HG03280 (cell line): Measurements from ENCODE around the gene MYO3B.
"Not testable (repeated sequence)": the region's sequence is repeated elsewhere in the genome, so short reads cannot be mapped to it uniquely, and the experiment has no call there.

Experiments used
- ATAC-seq: cut with Tn5 transposase; IDR thresholded peaks from one replicate; pipeline ENCODE4 v1.9.1; 2021; ENCODE audit warnings: mild to moderate bottlenecking, moderate library complexity; ENCODE audit not compliant: unreplicated experiment

Gene MYO3B

GRCh38 chr2:170332676-170333402 is 154.9 kb downstream of the MYO3B start:
- ATAC-seq, result no peak

- no peak for ATAC-seq
These were observed 157.4 kb downstream of the MYO3B start for GRCh38 chr2:170335351-170335750.

GRCh38 chr2:170336408-170336807 is 158.5 kb downstream of the MYO3B start:
- ATAC-seq, result no peak

- no peak for ATAC-seq
These were observed 159.0 kb downstream of the MYO3B start for GRCh38 chr2:170336916-170337315.

DNA sequence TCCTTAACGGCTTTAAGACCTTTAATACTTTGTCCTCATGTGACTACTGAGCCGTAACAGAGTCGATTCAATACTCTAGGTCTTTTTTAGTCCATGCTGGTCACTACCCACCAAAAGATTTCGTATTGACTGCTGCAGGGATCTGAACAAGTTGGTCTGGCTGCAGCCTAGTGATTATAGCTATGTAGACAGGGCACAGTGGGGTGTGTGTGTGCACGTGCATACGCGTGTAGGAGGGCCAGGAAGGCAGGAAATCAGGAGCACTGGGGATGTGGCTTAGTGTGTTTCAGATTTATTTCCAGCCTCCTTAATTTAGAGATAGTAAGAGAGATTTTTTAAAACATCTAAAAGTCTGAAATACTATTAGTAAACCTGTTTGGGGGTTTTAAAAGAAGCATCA is 161.4 kb downstream of the MYO3B start:
- ATAC-seq, result no peak

- no peak for ATAC-seq
These were observed 162.1 kb downstream of the MYO3B start for GRCh38 chr2:170339750-170340692.

DNA sequence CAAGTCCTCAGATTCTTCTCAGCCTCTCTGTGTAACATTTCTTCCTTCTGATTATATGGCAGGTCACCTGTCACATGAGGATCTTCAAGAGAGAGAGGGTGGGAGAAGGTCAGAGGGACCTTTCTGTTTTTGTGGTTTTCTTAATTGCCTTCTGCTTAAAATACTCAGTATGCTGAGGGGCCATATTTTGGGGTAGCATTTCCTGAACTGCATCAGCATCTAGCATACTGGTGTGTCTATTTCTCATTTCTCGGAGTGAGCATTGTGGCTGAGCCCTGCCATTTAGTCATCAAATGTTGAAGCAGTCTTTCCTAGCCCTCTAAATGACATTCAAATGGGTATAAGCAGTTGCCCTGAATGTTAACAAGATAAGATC is 162.7 kb downstream of the MYO3B start:
- no peak for ATAC-seq

- no peak for ATAC-seq
These were observed 164.0 kb downstream of the MYO3B start for GRCh38 chr2:170341684-170342623.

GRCh38 chr2:170344663-170345346 is 166.9 kb downstream of the MYO3B start:
- ATAC-seq, result no peak

GRCh38 chr2:170345607-170346006 is 167.7 kb downstream of the MYO3B start:
- no peak for ATAC-seq

DNA sequence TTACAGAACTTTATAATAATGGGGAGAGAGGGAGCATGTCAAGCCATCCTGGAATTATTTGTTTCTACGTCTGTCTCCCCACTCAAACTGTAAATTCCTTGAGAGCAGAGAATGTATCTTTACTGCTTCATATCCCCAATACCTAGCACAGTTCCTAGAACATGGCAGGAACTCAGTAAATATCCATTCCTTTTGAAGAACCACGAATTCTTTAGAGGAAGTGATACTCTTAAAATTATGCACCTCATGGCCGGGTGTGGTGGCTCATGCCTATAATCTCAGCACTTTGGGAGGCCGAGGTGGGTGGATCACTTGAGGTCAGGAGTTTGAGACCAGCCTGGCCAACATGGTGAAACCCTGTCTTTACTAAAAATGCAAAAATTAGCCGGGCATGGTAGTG is 171.3 kb downstream of the MYO3B start:
- ATAC-seq, result not testable (repeated sequence)

DNA sequence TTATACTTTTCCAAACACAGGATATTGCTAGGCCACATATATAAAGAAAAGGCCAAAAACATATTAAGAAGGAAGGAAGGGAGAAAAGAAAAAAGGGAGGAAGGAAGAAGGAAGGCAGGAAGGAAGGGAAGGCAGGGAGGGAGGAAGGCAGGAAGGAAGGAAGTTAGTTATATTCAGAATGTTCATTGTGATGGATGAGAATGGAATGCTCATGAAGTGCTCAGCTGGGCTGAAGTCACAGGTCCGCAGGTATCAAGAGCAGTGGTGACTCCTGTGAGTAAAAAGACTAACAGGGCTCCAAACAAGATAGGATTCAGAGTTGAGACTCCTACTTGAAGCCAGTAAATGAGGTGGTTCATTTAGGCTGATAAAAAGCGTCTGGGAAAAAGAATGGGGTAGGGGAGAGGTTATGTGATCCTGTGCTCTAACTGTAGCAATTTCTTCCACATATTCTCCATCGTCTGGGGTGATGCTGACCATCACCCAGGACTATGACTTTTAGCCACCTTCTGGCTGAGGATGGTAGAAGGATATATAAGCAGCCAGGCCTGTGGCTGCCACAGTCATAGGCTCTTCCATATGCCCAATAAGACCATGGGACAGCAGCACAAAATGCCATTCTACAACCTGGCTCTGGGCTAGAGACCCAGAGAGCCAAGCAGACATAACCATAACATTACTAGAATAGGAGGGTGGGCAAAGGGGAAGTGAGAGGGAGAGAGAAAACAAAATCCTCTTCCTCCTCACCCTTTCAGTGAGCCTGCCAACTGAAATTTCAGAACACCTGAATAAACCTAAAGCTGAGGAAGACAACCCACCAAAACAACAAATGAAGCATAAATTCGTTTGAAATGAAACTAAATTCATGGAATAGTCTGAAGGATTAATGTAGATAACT is 173.2 kb downstream of the MYO3B start:
- ATAC-seq, result no peak

GRCh38 chr2:170353723-170354122 is 175.8 kb downstream of the MYO3B start:
- ATAC-seq, result no peak

DNA sequence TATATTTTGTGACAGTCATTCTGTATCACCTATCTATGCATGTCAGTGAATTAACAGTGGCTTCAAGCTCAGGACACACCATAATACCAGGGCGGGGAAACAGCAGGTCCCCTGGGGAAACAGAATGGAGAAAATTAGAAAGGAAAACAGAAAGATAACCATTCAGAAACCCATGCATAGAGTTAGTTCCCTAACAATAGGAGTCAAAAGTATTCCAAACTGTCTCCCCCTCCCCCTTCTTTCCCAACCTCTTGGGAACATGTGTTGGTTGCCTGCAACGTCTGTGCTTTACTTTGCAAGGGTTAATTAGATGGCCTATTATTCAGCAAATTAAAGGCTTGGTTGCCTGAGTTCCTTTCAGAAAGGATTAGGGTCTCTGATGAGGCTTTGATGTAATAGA is 176.4 kb downstream of the MYO3B start:
- ATAC-seq, result no peak

DNA sequence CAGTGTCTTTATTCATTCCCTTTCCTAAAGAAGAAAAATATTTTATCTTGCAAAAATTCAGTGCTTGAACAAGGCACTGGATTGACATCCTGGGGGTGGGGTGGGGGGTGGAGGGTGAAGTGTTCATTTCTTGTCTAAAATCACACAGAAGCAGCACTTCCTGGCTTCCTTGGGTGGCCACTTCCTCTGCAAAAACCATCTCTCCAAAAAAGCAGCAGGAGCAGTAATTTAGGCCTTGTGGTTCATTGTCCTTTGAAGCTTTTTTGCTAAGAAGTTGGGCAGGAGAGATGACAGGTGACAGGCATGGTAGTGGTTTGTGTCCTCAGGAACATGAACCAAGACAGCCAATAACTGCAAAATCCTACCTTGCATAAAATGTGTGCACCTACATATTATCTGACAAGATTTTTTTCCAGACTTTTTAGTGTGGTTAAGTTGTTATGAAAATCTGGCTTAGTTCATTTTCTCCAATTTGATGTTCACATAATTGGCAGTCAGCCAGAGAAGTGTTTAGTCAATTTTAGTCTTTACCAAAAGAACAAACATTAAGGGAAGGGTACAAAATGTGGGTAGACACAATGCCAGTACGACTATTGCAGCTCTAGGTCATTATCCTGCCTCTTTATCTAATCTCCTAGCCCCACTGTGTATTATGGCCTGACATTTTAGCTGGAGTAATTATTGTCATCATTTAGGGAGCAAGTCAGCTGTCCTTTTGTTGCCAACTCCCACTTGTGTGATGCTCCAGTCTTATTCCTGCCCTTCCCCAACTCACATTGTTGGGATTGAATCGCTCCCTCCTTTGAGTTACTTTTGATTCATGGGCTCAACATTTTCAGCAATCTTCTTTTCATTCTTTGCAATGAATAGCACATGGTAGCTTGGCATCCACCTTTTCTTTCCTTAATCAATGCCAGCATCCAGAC is 177.2 kb downstream of the MYO3B start:
- no peak for ATAC-seq

GRCh38 chr2:170359466-170359865 is 181.5 kb downstream of the MYO3B start:
- no peak for ATAC-seq

DNA sequence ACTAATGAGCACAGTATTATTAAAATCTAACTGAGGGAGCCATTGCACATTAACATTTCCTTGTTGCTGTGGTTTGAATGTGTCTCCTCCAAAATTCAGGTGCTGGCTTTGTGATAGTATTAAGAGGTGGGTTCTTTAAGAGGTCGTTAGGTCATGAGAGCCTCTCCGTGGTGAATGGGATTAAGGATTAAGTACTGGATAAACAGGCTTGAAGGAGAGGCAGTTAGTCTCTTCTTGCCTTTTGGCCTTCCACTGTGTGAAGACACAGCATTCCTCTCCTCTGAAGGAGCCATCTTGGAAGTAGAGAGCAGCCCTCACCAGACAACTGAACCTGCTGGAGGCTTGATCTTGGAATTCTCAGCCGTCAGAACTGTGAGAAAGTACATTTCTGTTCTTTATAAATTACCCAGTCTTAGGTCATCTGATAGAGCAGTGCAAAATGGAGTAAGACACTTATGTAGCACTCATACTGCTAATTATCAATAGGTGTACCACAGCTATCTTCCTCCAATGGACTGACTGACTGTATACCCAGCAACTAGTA is 182.7 kb downstream of the MYO3B start:
- ATAC-seq, result no peak
